Measurements from ENCODE around the gene DCST2. TPM values are rescaled to one million over a fixed set of nuclear protein-coding genes. Genes with fewer than 3 reads are reported as not detected.

DCST2 gene
- total and polyA plus RNA-seq, 9 of the 15 experiments (the other 6 are each of a cell fraction or from before 2014, with no cell fraction given): 0.09 to 0.49 (median 0.11) TPM; not detected in 3

DNA sequence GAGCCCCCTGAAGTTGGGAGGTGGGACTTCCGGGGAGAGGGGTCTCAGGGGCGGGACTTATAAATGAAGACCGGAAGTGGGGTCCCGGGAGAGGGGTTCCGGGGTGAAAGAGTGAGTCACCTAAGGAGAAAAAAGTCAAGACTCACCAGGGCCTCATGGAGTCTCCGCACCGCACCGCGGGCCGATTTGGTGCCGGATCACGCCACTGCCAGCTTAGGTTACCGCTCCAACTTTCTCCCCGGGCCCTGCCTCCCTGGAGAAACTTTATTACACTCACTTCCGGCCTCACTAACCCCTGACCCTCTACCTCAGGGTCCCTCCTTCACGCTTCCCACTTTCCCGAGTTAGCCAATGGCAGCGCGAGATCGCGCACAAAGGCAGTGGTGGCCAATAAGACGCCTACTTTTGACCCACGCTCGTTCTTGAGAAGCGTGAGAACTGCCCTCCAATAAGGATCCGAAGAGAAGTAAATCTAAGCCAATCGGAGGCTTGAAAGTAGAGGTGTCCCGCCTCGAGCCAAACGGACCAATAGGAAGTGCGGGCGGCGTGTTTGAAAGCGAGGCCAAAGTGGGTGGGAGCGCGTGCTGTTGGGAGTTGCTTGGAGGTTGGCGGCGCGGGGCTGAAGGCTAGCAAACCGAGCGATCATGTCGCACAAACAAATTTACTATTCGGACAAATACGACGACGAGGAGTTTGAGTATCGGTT lies 59.3 kb downstream of the DCST2 start, which contains the start of gene CKS1B (continued):
- TF ChIP-seq, protein P1, sequence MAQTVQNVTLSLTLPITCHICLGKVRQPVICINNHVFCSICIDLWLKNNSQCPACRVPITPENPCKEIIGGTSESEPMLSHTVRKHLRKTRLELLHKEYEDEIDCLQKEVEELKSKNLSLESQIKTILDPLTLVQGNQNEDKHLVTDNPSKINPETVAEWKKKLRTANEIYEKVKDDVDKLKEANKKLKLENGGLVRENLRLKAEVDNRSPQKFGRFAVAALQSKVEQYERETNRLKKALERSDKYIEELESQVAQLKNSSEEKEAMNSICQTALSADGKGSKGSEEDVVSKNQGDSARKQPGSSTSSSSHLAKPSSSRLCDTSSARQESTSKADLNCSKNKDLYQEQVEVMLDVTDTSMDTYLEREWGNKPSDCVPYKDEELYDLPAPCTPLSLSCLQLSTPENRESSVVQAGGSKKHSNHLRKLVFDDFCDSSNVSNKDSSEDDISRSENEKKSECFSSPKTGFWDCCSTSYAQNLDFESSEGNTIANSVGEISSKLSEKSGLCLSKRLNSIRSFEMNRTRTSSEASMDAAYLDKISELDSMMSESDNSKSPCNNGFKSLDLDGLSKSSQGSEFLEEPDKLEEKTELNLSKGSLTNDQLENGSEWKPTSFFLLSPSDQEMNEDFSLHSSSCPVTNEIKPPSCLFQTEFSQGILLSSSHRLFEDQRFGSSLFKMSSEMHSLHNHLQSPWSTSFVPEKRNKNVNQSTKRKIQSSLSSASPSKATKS (CRISPR knock-in tag; IDR thresholded peaks at IDR 0.05): no peak
- TF ChIP-seq, protein P2, sequence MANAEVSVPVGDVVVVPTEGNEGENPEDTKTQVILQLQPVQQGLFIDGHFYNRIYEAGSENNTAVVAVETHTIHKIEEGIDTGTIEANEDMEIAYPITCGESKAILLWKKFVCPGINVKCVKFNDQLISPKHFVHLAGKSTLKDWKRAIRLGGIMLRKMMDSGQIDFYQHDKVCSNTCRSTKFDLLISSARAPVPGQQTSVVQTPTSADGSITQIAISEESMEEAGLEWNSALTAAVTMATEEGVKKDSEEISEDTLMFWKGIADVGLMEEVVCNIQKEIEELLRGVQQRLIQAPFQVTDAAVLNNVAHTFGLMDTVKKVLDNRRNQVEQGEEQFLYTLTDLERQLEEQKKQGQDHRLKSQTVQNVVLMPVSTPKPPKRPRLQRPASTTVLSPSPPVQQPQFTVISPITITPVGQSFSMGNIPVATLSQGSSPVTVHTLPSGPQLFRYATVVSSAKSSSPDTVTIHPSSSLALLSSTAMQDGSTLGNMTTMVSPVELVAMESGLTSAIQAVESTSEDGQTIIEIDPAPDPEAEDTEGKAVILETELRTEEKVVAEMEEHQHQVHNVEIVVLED (CRISPR knock-in tag; IDR thresholded peaks at IDR 0.05): no peak; the same call in 1 of the 2 replicates
- TF ChIP-seq ZKSCAN1 (IDR thresholded peaks at IDR 0.05; ENCODE audit: low read depth, low read length) (no peak), KHSRP (IDR thresholded peaks at IDR 0.05) (no peak), ZC3H11A (IDR thresholded peaks at IDR 0.05; ENCODE audit: low read depth, low read length) (no peak), ZNF134 (CRISPR knock-in tag; conservative IDR thresholded peaks at IDR 0.05) (no peak), ZBED1 (IDR thresholded peaks at IDR 0.05) (no peak), DACH1 (IDR thresholded peaks at IDR 0.05; ENCODE audit: partially characterized antibody) (no peak), GABPB1 (CRISPR knock-in tag; IDR thresholded peaks at IDR 0.05) (peak; percentile 88; the same call in 1 of the 2 replicates), ZNF347 (CRISPR knock-in tag; IDR thresholded peaks at IDR 0.05; ENCODE audit: low read depth) (no peak), ZBTB9 (CRISPR knock-in tag; IDR thresholded peaks at IDR 0.05) (no peak; the same call in 1 of the 2 replicates), PATZ1 (CRISPR knock-in tag; IDR thresholded peaks at IDR 0.05; ENCODE audit: borderline replicate concordance) (no peak), NR2C2 (CRISPR knock-in tag; IDR thresholded peaks at IDR 0.05) (peak; percentile 92), NR2C2 (tag; IDR thresholded peaks at IDR 0.05) (peak; percentile 99)
- TF ChIP-seq, protein P3, sequence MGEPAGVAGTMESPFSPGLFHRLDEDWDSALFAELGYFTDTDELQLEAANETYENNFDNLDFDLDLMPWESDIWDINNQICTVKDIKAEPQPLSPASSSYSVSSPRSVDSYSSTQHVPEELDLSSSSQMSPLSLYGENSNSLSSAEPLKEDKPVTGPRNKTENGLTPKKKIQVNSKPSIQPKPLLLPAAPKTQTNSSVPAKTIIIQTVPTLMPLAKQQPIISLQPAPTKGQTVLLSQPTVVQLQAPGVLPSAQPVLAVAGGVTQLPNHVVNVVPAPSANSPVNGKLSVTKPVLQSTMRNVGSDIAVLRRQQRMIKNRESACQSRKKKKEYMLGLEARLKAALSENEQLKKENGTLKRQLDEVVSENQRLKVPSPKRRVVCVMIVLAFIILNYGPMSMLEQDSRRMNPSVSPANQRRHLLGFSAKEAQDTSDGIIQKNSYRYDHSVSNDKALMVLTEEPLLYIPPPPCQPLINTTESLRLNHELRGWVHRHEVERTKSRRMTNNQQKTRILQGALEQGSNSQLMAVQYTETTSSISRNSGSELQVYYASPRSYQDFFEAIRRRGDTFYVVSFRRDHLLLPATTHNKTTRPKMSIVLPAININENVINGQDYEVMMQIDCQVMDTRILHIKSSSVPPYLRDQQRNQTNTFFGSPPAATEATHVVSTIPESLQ (CRISPR knock-in tag; IDR thresholded peaks at IDR 0.05): no peak
- TF ChIP-seq, protein P4, sequence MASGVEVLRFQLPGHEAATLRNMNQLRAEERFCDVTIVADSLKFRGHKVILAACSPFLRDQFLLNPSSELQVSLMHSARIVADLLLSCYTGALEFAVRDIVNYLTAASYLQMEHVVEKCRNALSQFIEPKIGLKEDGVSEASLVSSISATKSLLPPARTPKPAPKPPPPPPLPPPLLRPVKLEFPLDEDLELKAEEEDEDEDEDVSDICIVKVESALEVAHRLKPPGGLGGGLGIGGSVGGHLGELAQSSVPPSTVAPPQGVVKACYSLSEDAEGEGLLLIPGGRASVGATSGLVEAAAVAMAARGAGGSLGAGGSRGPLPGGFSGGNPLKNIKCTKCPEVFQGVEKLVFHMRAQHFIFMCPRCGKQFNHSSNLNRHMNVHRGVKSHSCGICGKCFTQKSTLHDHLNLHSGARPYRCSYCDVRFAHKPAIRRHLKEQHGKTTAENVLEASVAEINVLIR (CRISPR knock-in tag; IDR thresholded peaks at IDR 0.05): peak; percentile 21; the same call in 1 of the 2 replicates

Measured in K562 (cell line).